GM23338 (cell line): ENCODE data around the gene KLHL17. TPM values are rescaled to one million over a fixed set of nuclear protein-coding genes. Genes with fewer than 3 reads are reported as not detected.

Experiments
- ATAC-seq: fragments of 200-7000 bp; cut with Tn5 transposase; 3 replicates; pipeline ENCODE4 v1.9.1; 2020
- DNase-seq: peaks from one replicate; pipeline ENCODE4 v3.0.0-alpha.2; 2015; ENCODE audit warnings: low spot score
- H2AFZ ChIP-seq: fragments of 200-600 bp; sonication (generic); 2 replicates; pipeline ENCODE4 v1.8.0; 2016; ENCODE audit warnings: antibody characterized with exemption, mild to moderate bottlenecking, moderate library complexity
- H3F3A ChIP-seq: fragments of 200-600 bp; sonication (generic); replicated peaks from 2 replicates; pipeline ENCODE4 v1.8.0; 2017; ENCODE audit warnings: antibody characterized with exemption, mixed run types, low read depth
- H3K27ac ChIP-seq: fragments of 200-600 bp; sonication (generic); 2 replicates; pipeline ENCODE4 v1.6.1; 2016; ENCODE audit warnings: low read depth
- H3K27me3 ChIP-seq: fragments of 200-600 bp; sonication (generic); 2 replicates; pipeline ENCODE4 v1.8.0; 2016; ENCODE audit warnings: mild to moderate bottlenecking, mixed run types, moderate library complexity; ENCODE audit not compliant: insufficient read depth
- H3K36me3 ChIP-seq: fragments of 200-600 bp; sonication (generic); 2 replicates; pipeline ENCODE4 v1.8.0; 2016; ENCODE audit warnings: mild to moderate bottlenecking; ENCODE audit not compliant: insufficient read depth
- H3K4me1 ChIP-seq: fragments of 200-600 bp; sonication (generic); 2 replicates; pipeline ENCODE4 v1.8.0; 2016; ENCODE audit warnings: mild to moderate bottlenecking, moderate library complexity; ENCODE audit not compliant: insufficient read depth
- H3K4me2 ChIP-seq: fragments of 200-600 bp; sonication (generic); 2 replicates; pipeline ENCODE4 v1.7.1; 2017; ENCODE audit warnings: mixed run types
- H3K4me3 ChIP-seq: fragments of 200-600 bp; sonication (generic); 2 replicates; pipeline ENCODE4 v1.6.1; 2016; ENCODE audit warnings: mixed run types
- H3K79me2 ChIP-seq: fragments of 200-600 bp; sonication (generic); replicated peaks from 2 replicates; pipeline ENCODE4 v1.8.0; 2017; ENCODE audit warnings: mild to moderate bottlenecking; ENCODE audit not compliant: insufficient read depth
- H3K9me2 ChIP-seq: fragments of 200-600 bp; sonication (generic); 2 replicates; pipeline ENCODE4 v1.8.0; 2017; ENCODE audit not compliant: insufficient read depth
- H4K20me1 ChIP-seq: fragments of 200-600 bp; sonication (generic); replicated peaks from 2 replicates; pipeline ENCODE4 v1.8.0; 2017; ENCODE audit warnings: mild to moderate bottlenecking; ENCODE audit not compliant: insufficient read depth
- H3K27ac Mint-ChIP-seq: 2 replicates; pipeline ENCODE4 v1.8.0; 2020; ENCODE audit warnings: inconsistent platforms, mild to moderate bottlenecking, moderate library complexity, mixed read lengths
- H3K27me3 Mint-ChIP-seq: 3 replicates; pipeline ENCODE4 v1.8.0; 2022; ENCODE audit warnings: low read depth, mild to moderate bottlenecking, moderate library complexity, mixed read lengths, inconsistent platforms; ENCODE audit not compliant: insufficient read depth, poor library complexity
- H3K36me3 Mint-ChIP-seq: 3 replicates; pipeline ENCODE4 v1.8.0; 2021; ENCODE audit warnings: low read depth, mild to moderate bottlenecking, inconsistent platforms, moderate library complexity, mixed read lengths
- H3K4me1 Mint-ChIP-seq: 3 replicates; pipeline ENCODE4 v1.8.0; 2020; ENCODE audit warnings: mild to moderate bottlenecking, inconsistent platforms, mixed read lengths
- H3K4me3 Mint-ChIP-seq: 3 replicates; pipeline ENCODE4 v1.8.0; 2021; ENCODE audit warnings: moderate library complexity, mild to moderate bottlenecking, inconsistent platforms, mixed read lengths
- H3K9me3 Mint-ChIP-seq: 3 replicates; pipeline ENCODE4 v1.8.0; 2020; ENCODE audit warnings: moderate library complexity, mild to moderate bottlenecking, inconsistent platforms, mixed read lengths
- CREB1 ChIP-seq: fragments of 250-450 bp; sonication (Bioruptor Pico); IDR thresholded peaks from 2 replicates; pipeline ENCODE4 v1.5.0; 2020; ENCODE audit warnings: low read depth, mild to moderate bottlenecking, moderate library complexity
- EZH2 ChIP-seq: fragments of 200-600 bp; sonication (generic); IDR thresholded peaks from one replicate; pipeline ENCODE4 v1.8.0; 2017; ENCODE audit warnings: antibody characterized with exemption, mild to moderate bottlenecking, low read depth; ENCODE audit not compliant: unreplicated experiment
- JUNB ChIP-seq: IDR thresholded peaks from one replicate; pipeline ENCODE4 v1.6.1; 2016; ENCODE audit warnings: antibody characterized with exemption; ENCODE audit not compliant: unreplicated experiment
- NANOG ChIP-seq: IDR thresholded peaks from 2 replicates; pipeline ENCODE4 v1.6.1; 2016; ENCODE audit warnings: antibody characterized with exemption, borderline replicate concordance
- POLR2AphosphoS5 ChIP-seq: IDR thresholded peaks from 2 replicates; pipeline ENCODE4 v1.6.1; 2016; ENCODE audit warnings: antibody characterized with exemption, low read depth
- REST ChIP-seq: IDR thresholded peaks from one replicate; pipeline ENCODE4 v1.6.1; 2018; ENCODE audit warnings: antibody characterized with exemption; ENCODE audit not compliant: unreplicated experiment
- ZNF114 ChIP-seq: fragments of 250-450 bp; sonication (Bioruptor Pico); IDR thresholded peaks from 2 replicates; pipeline ENCODE4 v1.5.0; 2020; ENCODE audit warnings: mild to moderate bottlenecking, moderate library complexity
- ZNF331 ChIP-seq: fragments of 250-450 bp; sonication (Bioruptor Pico); IDR thresholded peaks from 2 replicates; pipeline ENCODE4 v1.5.0; 2020; ENCODE audit warnings: low read depth, mild to moderate bottlenecking, moderate library complexity
- ZNF462 ChIP-seq: fragments of 250-450 bp; sonication (Bioruptor Pico); IDR thresholded peaks from 2 replicates; pipeline ENCODE4 v1.5.0; 2020; ENCODE audit warnings: mild to moderate bottlenecking, moderate library complexity
- polyA plus RNA-seq: library from polyadenylated mRNA; unstranded; fragments of >200 nt; fragmentation: Nextera tagmentation; extraction: Ambion mirVana; gene quantifications from 2 replicates; pipeline ENCODE4 v1.2.1, GENCODE V29; 2016
- total RNA-seq: library from RNA; depleted of rRNA; stranded (reverse); fragments of >200 nt; shearing (Covaris generic); gene quantifications from 2 replicates; pipeline ENCODE4 v1.2.3, GENCODE V29; 2014

KLHL17 gene
- total and polyA plus RNA-seq, 2 experiments from 2014 or later: 16.5 to 37.1 TPM

- TF ChIP-seq NANOG: no peak
- TF ChIP-seq ZNF114 (CRISPR knock-in tag): no peak
- TF ChIP-seq REST: no peak
- TF ChIP-seq JUNB: no peak
Observed at GRCh38 chr1:952603-953002, 7.8 kb upstream of the KLHL17 start (continued).

GRCh38 chr1:953524-954320, 6.7 kb upstream of the KLHL17 start:
- H3K27ac Mint-ChIP-seq: no peak overlapping the region
- H3K4me3 Mint-ChIP-seq: no peak overlapping the region
- H3K4me2 ChIP-seq: no peak overlapping the region
- H3K9me3 Mint-ChIP-seq: no peaks in the 10 kb centered on the region; the same call in 2 of the 3 replicates
- ATAC-seq (no peak), DNase-seq (no peak)
- H2AFZ ChIP-seq: no peak overlapping the region
- H3K9me2 ChIP-seq: no peaks in the 10 kb centered on the region
- no peaks in the 10 kb centered on the region for H3F3A ChIP-seq
- peaks cover 8% of the 10 kb centered on the region for H3K4me1 Mint-ChIP-seq
- peaks cover 25% of the 10 kb centered on the region for H3K36me3 ChIP-seq
- no peaks in the 10 kb centered on the region; the same call in 1 of the 2 replicates for H3K4me1 ChIP-seq
- H3K79me2 ChIP-seq: peaks cover 15% of the 10 kb centered on the region
- H3K4me3 ChIP-seq: no peak overlapping the region
- H4K20me1 ChIP-seq: peaks cover 4% of the 10 kb centered on the region; the same call in 1 of the 2 replicates
- no peaks in the 10 kb centered on the region for H3K27me3 ChIP-seq
- peaks cover 70% of the 10 kb centered on the region for H3K36me3 Mint-ChIP-seq
- no peak overlapping the region for H3K27ac ChIP-seq
- H3K27me3 Mint-ChIP-seq: peaks cover 17% of the 10 kb centered on the region
- TF ChIP-seq ZNF331 (CRISPR knock-in tag): no peak
- TF ChIP-seq REST: no peak
- TF ChIP-seq POLR2AphosphoS5: no peak
- no peak for TF ChIP-seq ZNF462 (CRISPR knock-in tag)
- no peak for TF ChIP-seq EZH2
- no peak for TF ChIP-seq CREB1
